IPS DF 4.7 (cell line): ENCODE data around the gene PHF21B.
"Not testable (repeated sequence)": the region's sequence is repeated elsewhere in the genome, so short reads cannot be mapped to it uniquely, and the experiment has no call there.

ENCODE experiments used
- DNase-seq: peaks from one replicate; pipeline ENCODE4 v3.0.0-alpha.2; 2013; ENCODE audit warnings: low spot score; ENCODE audit errors: extremely low read depth

PHF21B gene

GRCh38 chr22:44962741-44963454, 46.9 kb downstream of the PHF21B start:
- DNase-seq, result no peak

GRCh38 chr22:44961682-44962081, 48.1 kb downstream of the PHF21B start:
- not testable (repeated sequence) for DNase-seq

GRCh38 chr22:44956840-44957767, 52.7 kb downstream of the PHF21B start:
- DNase-seq, result no peak

GRCh38 chr22:44955102-44955501, 54.7 kb downstream of the PHF21B start:
- no peak for DNase-seq

GRCh38 chr22:44954149-44954548, 55.7 kb downstream of the PHF21B start:
- DNase-seq, result no peak

GRCh38 chr22:44952863-44953746, 56.7 kb downstream of the PHF21B start:
- no peak for DNase-seq

GRCh38 chr22:44951510-44951816, 58.3 kb downstream of the PHF21B start:
- no peak for DNase-seq

- DNase-seq, result no peak
Observed at GRCh38 chr22:44950806-44951509, 58.8 kb downstream of the PHF21B start.

- no peak for DNase-seq
Observed at GRCh38 chr22:44947846-44948245, 62.0 kb downstream of the PHF21B start.

GRCh38 chr22:44947049-44947448, 62.8 kb downstream of the PHF21B start:
- no peak for DNase-seq

- DNase-seq, result no peak
Observed at GRCh38 chr22:44944883-44945601, 64.8 kb downstream of the PHF21B start.

GRCh38 chr22:44943701-44944324, 66.0 kb downstream of the PHF21B start:
- DNase-seq, result no peak

GRCh38 chr22:44942979-44943700, 66.7 kb downstream of the PHF21B start:
- DNase-seq, result no peak

- DNase-seq, result no peak
Observed at GRCh38 chr22:44942056-44942455, 67.7 kb downstream of the PHF21B start.

GRCh38 chr22:44941207-44941606, 68.6 kb downstream of the PHF21B start:
- no peak for DNase-seq

GRCh38 chr22:44940130-44940529, 69.7 kb downstream of the PHF21B start:
- no peak for DNase-seq

- DNase-seq, result no peak
Observed at GRCh38 chr22:44939451-44939850, 70.4 kb downstream of the PHF21B start.

- no peak for DNase-seq
Observed at GRCh38 chr22:44938886-44939285, 70.9 kb downstream of the PHF21B start.

- DNase-seq, result no peak
Observed at GRCh38 chr22:44937216-44937615, 72.6 kb downstream of the PHF21B start.
